ENCODE results near the gene SLC2A6.

Gene SLC2A6

GRCh38 chr9:133516256-133516960 lies 37.5 kb upstream of the SLC2A6 start:
- no peaks in the 10 kb centered on the region for H3K4me1 ChIP-seq (ENCODE audit: low read depth, poor library complexity, severe bottlenecking)
- H2AFZ ChIP-seq (ENCODE audit: low read depth) = no peak overlapping the region
- no peak overlapping the region for H3K27ac ChIP-seq
- no peaks in the 10 kb centered on the region for H3K36me3 ChIP-seq (ENCODE audit: insufficient read depth)
- no peak for TF ChIP-seq CTCF (conservative IDR thresholded peaks at IDR 0.05; ENCODE audit: low read depth, low read length)
- H3K27me3 ChIP-seq (ENCODE audit: insufficient read depth, low read depth) = peaks cover 62% of the 10 kb centered on the region
- H3K9ac ChIP-seq = no peak overlapping the region
- no peak overlapping the region for H3K4me2 ChIP-seq
- H3K4me3 ChIP-seq (IDR thresholded peaks at IDR 0.05; ENCODE audit: insufficient read depth, low read depth, low read length) = no peak overlapping the region
- no peaks in the 10 kb centered on the region for H3K79me2 ChIP-seq (ENCODE audit: insufficient read depth, low read depth)
- no peaks in the 10 kb centered on the region for H4K20me1 ChIP-seq (ENCODE audit: insufficient read depth)

- no peak for TF ChIP-seq CTCF (conservative IDR thresholded peaks at IDR 0.05; ENCODE audit: low read depth, low read length)
- H3K27ac ChIP-seq = no peak overlapping the region
- H4K20me1 ChIP-seq (ENCODE audit: insufficient read depth) = no peaks in the 10 kb centered on the region
- H3K4me3 ChIP-seq (IDR thresholded peaks at IDR 0.05; ENCODE audit: insufficient read depth, low read depth, low read length) = no peak overlapping the region
- peaks cover 57% of the 10 kb centered on the region for H3K27me3 ChIP-seq (ENCODE audit: insufficient read depth, low read depth)
- H3K9ac ChIP-seq = no peak overlapping the region
- no peak overlapping the region for H3K4me2 ChIP-seq
- H3K79me2 ChIP-seq (ENCODE audit: insufficient read depth, low read depth) = no peaks in the 10 kb centered on the region
- H3K36me3 ChIP-seq (ENCODE audit: insufficient read depth) = no peaks in the 10 kb centered on the region
- H3K4me1 ChIP-seq (ENCODE audit: low read depth, poor library complexity, severe bottlenecking) = no peaks in the 10 kb centered on the region
- H2AFZ ChIP-seq (ENCODE audit: low read depth) = no peak overlapping the region
Measured at GRCh38 chr9:133515615-133516255, 36.8 kb upstream of the SLC2A6 start.

GRCh38 chr9:133515240-133515610 lies 36.3 kb upstream of the SLC2A6 start:
- Histone ChIP-seq H4K20me1 (ENCODE audit: insufficient read depth) (no peaks in the 10 kb centered on the region), H3K79me2 (ENCODE audit: insufficient read depth, low read depth) (no peaks in the 10 kb centered on the region), H3K36me3 (ENCODE audit: insufficient read depth) (no peaks in the 10 kb centered on the region), H2AFZ (ENCODE audit: low read depth) (no peak overlapping the region), H3K4me3 (IDR thresholded peaks at IDR 0.05; ENCODE audit: insufficient read depth, low read depth, low read length) (no peak overlapping the region), H3K9ac (no peak overlapping the region), H3K27ac (no peak overlapping the region), H3K27me3 (ENCODE audit: insufficient read depth, low read depth) (peaks cover 57% of the 10 kb centered on the region), H3K4me1 (ENCODE audit: low read depth, poor library complexity, severe bottlenecking) (no peaks in the 10 kb centered on the region), H3K4me2 (no peak overlapping the region)
- TF ChIP-seq CTCF (conservative IDR thresholded peaks at IDR 0.05; ENCODE audit: low read depth, low read length) = no peak

GRCh38 chr9:133514460-133515239 lies 35.8 kb upstream of the SLC2A6 start:
- no peak for TF ChIP-seq CTCF (conservative IDR thresholded peaks at IDR 0.05; ENCODE audit: low read depth, low read length)
- no peaks in the 10 kb centered on the region for H3K79me2 ChIP-seq (ENCODE audit: insufficient read depth, low read depth)
- H3K27me3 ChIP-seq (ENCODE audit: insufficient read depth, low read depth) = peaks cover 57% of the 10 kb centered on the region

More at GRCh38 chr9:133514460-133515239, 35.8 kb upstream of the SLC2A6 start:
- Histone ChIP-seq H3K36me3 (ENCODE audit: insufficient read depth) (no peaks in the 10 kb centered on the region), H2AFZ (ENCODE audit: low read depth) (no peak overlapping the region), H3K9ac (no peak overlapping the region), H3K4me2 (no peak overlapping the region), H4K20me1 (ENCODE audit: insufficient read depth) (no peaks in the 10 kb centered on the region), H3K4me3 (IDR thresholded peaks at IDR 0.05; ENCODE audit: insufficient read depth, low read depth, low read length) (no peak overlapping the region), H3K27ac (no peak overlapping the region), H3K4me1 (ENCODE audit: low read depth, poor library complexity, severe bottlenecking) (no peaks in the 10 kb centered on the region)

All from KMS-11 (cell line).